ENCODE measurements around the gene SESN3.

Gene SESN3

GRCh38 chr11:95140397-95141033, 90.5 kb downstream of the SESN3 start (continued):
- peak; percentile 88 for TF ChIP-seq ATF2 (tag by site-specific recombination; IDR thresholded peaks at IDR 0.05; ENCODE audit: low read depth)
- TF ChIP-seq ZNF404 (tag by site-specific recombination; IDR thresholded peaks at IDR 0.05), result no peak
- TF ChIP-seq ZNF529 (tag by site-specific recombination; IDR thresholded peaks at IDR 0.05; ENCODE audit: insufficient replicate concordance), result no peak
- TF ChIP-seq ZNF311 (tag by site-specific recombination; IDR thresholded peaks at IDR 0.05; ENCODE audit: borderline replicate concordance), result no peak
- TF ChIP-seq ZNF549 (tag by site-specific recombination; IDR thresholded peaks at IDR 0.05), result no peak
- no peak for TF ChIP-seq ZNF610 (tag by site-specific recombination; IDR thresholded peaks at IDR 0.05; ENCODE audit: borderline replicate concordance)
- TF ChIP-seq ZNF510 (tag by site-specific recombination; IDR thresholded peaks at IDR 0.05; ENCODE audit: insufficient replicate concordance), result no peak
- no peak for TF ChIP-seq ZBTB6 (tag by site-specific recombination; IDR thresholded peaks at IDR 0.05)
- no peak for TF ChIP-seq ZNF112 (tag by site-specific recombination; IDR thresholded peaks at IDR 0.05)
- TF ChIP-seq ELK4 (IDR thresholded peaks at IDR 0.05; ENCODE audit: borderline replicate concordance, low read depth, low read length), result no peak
- TF ChIP-seq ZNF76 (tag by site-specific recombination; IDR thresholded peaks at IDR 0.05; ENCODE audit: borderline replicate concordance, low read depth), result no peak
- TF ChIP-seq YY1 (tag by site-specific recombination; IDR thresholded peaks at IDR 0.05), result no peak
- no peak for TF ChIP-seq ZNF362 (tag by site-specific recombination; IDR thresholded peaks at IDR 0.05)
- no peak for TF ChIP-seq INSM2 (tag by site-specific recombination; IDR thresholded peaks at IDR 0.05)
- TF ChIP-seq ZNF398 (tag by site-specific recombination; IDR thresholded peaks at IDR 0.05), result peak; percentile 31; the same call in 1 of the 2 replicates
- TF ChIP-seq MZF1 (tag by site-specific recombination; IDR thresholded peaks at IDR 0.05; ENCODE audit: borderline replicate concordance), result peak; percentile 63; the same call in 1 of the 2 replicates
- TF ChIP-seq ZBTB8A (tag by site-specific recombination; IDR thresholded peaks at IDR 0.05), result no peak
- no peak for TF ChIP-seq ZNF704 (tag by site-specific recombination; IDR thresholded peaks at IDR 0.05)
- no peak for TF ChIP-seq ZNF768 (tag by site-specific recombination; IDR thresholded peaks at IDR 0.05)
- 0 out of 2 replicates have a peak, but pooled peaks have one; percentile 53 for TF ChIP-seq PRDM6 (tag by site-specific recombination; IDR thresholded peaks at IDR 0.05)
- no peak for TF ChIP-seq ZNF777 (tag by site-specific recombination; IDR thresholded peaks at IDR 0.05; ENCODE audit: borderline replicate concordance)
- TF ChIP-seq REPIN1 (tag by site-specific recombination; IDR thresholded peaks at IDR 0.05; ENCODE audit: low read depth), result no peak
- TF ChIP-seq SETDB1 (IDR thresholded peaks at IDR 0.05; ENCODE audit: insufficient read length, low read length), result no peak
- no peak for TF ChIP-seq ZNF354C (tag by site-specific recombination; IDR thresholded peaks at IDR 0.05; ENCODE audit: borderline replicate concordance, low read depth)
- no peak for TF ChIP-seq ZNF174 (tag by site-specific recombination; IDR thresholded peaks at IDR 0.05)
- no peak for TF ChIP-seq ZNF571 (tag by site-specific recombination; IDR thresholded peaks at IDR 0.05)
- no peak for TF ChIP-seq ZNF350 (tag by site-specific recombination; IDR thresholded peaks at IDR 0.05)
- no peak for TF ChIP-seq SP3 (tag by site-specific recombination; IDR thresholded peaks at IDR 0.05)

All from HEK293 (cell line).